NT2/D1 (cell line): ENCODE measurements around the gene SERPINB4.
"Not testable (repeated sequence)": the region's sequence is repeated elsewhere in the genome, so short reads cannot be mapped to it uniquely, and the experiment has no call there.

Experiments
- SUZ12 ChIP-seq: IDR thresholded peaks from 2 replicates; pipeline ENCODE4 v1.6.1; 2011; ENCODE audit not compliant: insufficient read length, insufficient read depth; ENCODE audit errors: extremely low read depth
- ZNF274 ChIP-seq: IDR thresholded peaks from 2 replicates; pipeline ENCODE4 v1.6.1; 2011; ENCODE audit warnings: mild to moderate bottlenecking, low read depth, low read length

- TF ChIP-seq SUZ12, ZNF274: not testable (repeated sequence)
These were observed 17.7 kb upstream of the SERPINB4 start, which contains the start of gene SERPINB3 for GRCh38 chr18:63661750-63662149.
